ENCODE measurements around the gene CD44.

- TF ChIP-seq EZH2 (IDR thresholded peaks at IDR 0.05) (no peak), FOXP2 (optimal IDR thresholded peaks at IDR 0.05; ENCODE audit: control extremely low read depth, extremely low read length, insufficient read depth) (no peak)
Observed at GRCh38 chr11:35148163-35148837, 9.3 kb downstream of the CD44 start.

Measured in SK-N-MC (cell line).